Fibroblast of mammary gland (primary cell): Measurements from ENCODE around the gene RNF157.

Experiments used
- DNase-seq: peaks from one replicate; pipeline ENCODE4 v3.0.0-alpha.2; 2010; ENCODE audit warnings: low read depth
- H3K4me3 ChIP-seq: 2 replicates; pipeline ENCODE4 v1.5.1; 2011; ENCODE audit warnings: low read depth, mild to moderate bottlenecking, low read length, moderate library complexity; ENCODE audit not compliant: control insufficient read depth
- TF ChIP-seq, protein P1 (sequence below): conservative IDR thresholded peaks from 2 replicates; pipeline ENCODE4 v1.5.1; 2011; ENCODE audit warnings: low read depth, low read length, inconsistent platforms; ENCODE audit not compliant: control insufficient read depth, insufficient read depth

The RNF157 gene

DNA sequence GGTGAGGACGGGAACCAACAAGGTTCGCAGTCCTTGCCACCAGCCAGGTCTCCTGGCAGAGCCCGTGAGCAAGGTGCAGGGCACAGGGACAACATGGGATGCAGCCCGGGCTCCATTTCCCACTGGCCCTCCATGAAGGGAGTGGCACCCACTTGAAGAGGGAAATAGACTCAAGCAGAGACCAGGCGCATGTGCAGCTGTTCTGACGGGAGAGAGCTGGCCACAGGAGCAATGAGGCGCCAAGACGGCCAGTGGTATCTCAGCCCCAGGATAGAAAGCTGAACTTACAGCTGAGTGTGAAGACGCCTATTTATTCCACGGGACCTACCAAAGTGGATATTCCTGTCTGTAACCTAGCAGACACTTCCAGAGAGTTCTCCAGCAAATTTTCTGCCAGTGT is 91.1 kb downstream of the RNF157 start:
- no peak for DNase-seq
- TF ChIP-seq, protein P1, sequence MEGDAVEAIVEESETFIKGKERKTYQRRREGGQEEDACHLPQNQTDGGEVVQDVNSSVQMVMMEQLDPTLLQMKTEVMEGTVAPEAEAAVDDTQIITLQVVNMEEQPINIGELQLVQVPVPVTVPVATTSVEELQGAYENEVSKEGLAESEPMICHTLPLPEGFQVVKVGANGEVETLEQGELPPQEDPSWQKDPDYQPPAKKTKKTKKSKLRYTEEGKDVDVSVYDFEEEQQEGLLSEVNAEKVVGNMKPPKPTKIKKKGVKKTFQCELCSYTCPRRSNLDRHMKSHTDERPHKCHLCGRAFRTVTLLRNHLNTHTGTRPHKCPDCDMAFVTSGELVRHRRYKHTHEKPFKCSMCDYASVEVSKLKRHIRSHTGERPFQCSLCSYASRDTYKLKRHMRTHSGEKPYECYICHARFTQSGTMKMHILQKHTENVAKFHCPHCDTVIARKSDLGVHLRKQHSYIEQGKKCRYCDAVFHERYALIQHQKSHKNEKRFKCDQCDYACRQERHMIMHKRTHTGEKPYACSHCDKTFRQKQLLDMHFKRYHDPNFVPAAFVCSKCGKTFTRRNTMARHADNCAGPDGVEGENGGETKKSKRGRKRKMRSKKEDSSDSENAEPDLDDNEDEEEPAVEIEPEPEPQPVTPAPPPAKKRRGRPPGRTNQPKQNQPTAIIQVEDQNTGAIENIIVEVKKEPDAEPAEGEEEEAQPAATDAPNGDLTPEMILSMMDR: no peak
- H3K4me3 ChIP-seq: no peak overlapping the region

DNA sequence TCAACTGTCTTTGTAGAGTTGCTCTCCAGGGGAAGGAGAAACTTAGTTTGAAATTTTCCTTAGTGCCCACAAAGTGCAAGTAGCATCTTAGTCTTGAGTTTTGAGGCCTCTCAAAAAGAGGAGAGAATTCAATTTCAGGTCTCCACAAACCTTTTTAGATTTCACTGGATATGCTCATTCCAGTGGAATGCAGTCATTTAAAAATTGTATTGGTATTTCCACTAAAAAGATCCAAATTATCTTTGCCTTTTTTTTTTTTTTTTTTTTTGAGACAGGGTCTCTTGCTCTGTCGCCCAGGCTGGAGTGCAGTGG is 92.3 kb downstream of the RNF157 start:
- TF ChIP-seq, protein P1: no peak
- no peak overlapping the region for H3K4me3 ChIP-seq
- no peak for DNase-seq

DNA sequence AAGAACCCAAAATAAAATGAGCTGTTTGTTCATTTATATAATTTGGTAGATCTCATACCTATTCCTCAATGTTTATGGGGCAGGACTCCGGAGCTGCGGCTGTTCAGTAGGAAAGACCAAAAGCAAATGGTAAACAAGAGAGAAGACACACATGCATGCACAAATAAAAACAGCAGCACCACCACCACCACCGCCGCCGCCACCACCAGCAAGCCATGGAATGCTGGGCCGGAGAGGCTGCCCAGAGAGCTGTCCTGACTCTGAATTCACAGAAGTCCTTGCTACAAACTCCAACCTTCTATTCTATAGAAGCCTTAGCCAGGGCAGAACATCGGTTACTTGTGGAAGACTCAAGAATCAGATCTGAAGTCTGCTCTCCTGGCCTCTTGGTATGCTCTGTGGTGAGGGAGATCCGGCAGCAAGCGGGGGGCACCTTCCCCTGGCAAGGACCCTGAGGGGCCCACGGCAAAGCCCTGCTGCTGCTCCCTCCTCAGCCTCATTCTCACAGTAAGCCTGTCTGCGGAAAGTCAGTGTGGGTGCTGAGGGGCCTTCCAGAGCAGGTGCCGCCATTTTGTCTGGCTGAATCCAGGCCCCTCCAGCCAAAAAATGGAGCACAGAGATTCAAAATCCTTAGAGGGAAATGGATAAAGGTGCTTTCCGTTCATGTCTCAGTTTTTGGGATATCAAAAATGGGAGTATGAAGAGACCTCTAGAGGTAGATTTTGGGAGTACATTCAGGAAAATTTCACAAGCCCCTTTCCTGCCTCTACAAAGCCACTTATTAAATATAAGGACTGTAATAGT is 92.9 kb downstream of the RNF157 start:
- peak; percentile 38 for DNase-seq
- TF ChIP-seq, protein P1: peak; percentile 63
- H3K4me3 ChIP-seq: no peak overlapping the region

DNA sequence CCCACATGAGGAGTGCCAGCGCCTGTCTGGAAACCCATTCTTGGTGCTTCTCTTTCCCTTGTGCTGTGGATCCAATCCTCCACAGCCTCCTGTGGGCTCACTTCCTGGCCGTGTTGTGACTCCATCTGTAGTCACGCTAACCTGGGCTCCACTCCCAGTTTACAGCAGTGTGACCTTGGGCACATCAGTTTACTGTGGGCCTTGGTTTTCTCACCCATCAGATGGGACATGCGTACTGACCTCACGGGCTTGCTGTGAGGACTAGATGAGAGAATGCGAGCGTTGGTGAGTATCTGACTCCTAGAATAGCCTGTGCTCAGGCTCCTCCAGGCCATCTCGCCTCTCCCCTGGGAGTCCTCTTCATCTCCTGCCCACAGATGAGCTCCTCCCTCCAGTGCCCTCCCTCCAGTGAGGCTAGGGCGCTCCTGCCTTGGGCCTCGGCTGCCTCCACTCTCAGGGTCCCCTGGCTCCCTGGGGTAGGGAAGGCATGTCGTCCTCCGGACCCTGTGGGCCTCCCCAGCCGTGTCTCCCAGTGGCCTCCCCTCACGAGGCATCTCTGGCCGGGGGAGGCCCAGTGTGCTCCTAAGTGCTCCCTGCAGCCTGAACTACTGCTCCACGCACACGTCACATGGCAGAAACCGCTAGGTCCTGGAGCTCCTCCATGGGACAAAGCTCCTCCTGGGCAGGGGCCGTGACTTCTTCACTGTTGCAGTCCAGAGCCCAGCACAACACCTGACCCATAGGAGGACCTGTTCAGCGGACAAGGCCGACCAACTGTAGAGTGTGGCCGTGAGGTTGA is 94.0 kb downstream of the RNF157 start:
- peak; percentile 5 for DNase-seq
- no peak overlapping the region for H3K4me3 ChIP-seq
- TF ChIP-seq, protein P1: no peak

DNA sequence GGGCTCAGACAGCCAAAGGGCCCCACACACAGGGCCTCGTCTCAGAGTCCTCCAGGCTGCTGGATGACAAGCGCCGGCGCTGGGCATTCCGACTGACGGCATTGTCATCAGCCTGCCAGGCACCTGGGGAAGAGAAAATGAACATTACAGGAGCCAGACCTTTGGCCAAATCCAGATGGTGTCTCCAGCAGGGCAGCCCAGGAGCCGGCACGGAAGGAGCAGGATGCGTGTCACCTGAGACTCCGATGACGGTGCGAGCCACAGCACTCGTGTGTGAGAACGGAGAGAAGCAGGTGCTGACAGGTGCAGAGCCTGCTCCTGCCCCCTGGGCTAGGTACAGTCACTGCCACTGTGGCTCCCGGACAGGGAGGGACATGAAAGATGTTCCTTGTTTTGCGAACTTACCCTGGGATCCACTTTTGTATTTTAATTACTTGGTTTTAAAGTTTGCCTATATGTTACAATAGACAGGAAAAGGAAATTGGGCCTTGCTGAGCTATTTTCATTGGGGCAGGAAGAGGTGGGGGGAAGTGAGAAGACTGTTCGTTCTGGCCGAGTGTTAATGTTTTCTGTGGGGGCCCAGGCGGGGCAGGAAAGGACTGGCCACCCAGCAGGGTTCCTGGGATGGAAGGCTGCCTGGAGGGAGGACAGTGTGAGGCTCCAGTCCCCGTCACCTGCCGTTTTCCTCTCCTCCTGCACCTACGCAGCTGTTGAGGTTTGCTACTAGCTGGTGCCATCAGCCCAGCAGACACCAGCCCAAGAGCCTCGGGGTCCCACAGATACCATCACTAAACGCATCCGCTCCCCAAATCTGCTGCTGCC is 94.9 kb downstream of the RNF157 start:
- DNase-seq: no peak
- no peak overlapping the region for H3K4me3 ChIP-seq
- TF ChIP-seq, protein P1: no peak

DNA sequence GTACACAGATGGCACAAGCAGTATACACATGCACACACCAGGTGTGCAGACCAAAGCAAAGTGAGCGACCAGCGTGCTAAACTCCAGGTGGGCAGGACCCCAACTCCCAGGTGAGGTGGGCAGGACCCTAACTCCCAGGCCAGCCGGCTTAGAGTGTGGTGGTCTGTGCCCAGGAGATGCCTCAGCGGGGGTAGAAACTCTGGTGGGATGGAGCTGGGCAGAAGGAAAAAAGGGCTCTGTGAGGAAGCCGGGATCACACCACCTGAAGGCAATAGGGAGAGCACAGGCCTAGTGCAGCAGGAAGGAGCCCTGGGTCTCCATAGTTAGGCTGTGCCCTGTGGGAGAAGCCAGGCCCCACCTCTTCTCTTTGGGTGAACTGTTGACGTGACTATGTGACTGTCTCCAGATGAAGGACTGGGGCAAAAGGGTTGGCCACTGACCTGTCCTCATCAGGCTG is 97.7 kb downstream of the RNF157 start:
- TF ChIP-seq, protein P1: no peak
- no peak overlapping the region for H3K4me3 ChIP-seq
- DNase-seq: no peak
